SK-N-SH (cell line): ENCODE measurements around the gene ARHGAP20.

ENCODE experiments used
- ELF1 ChIP-seq: IDR thresholded peaks from 2 replicates; pipeline ENCODE4 v1.4.0; 2012
- EP300 ChIP-seq, 2 experiments: IDR thresholded peaks; 2 replicates each; pipeline versions ENCODE4 v1.4.0 to v1.6.1; 2012; ENCODE audit warnings: borderline replicate concordance in 1 of 2, low read depth in 1 of 2, low read length in 1 of 2
- EZH2phosphoT487 ChIP-seq: fragments of 200-600 bp; sonication (generic); IDR thresholded peaks from 2 replicates; pipeline ENCODE4 v1.6.1; 2017; ENCODE audit warnings: low read depth, mixed run types, mild to moderate bottlenecking, antibody characterized with exemption, moderate library complexity, borderline replicate concordance
- GABPA ChIP-seq: IDR thresholded peaks from 2 replicates; pipeline ENCODE4 v1.4.0; 2012; ENCODE audit warnings: low read depth, mild to moderate bottlenecking
- JUND ChIP-seq: IDR thresholded peaks from 2 replicates; pipeline ENCODE4 v1.4.0; 2012
- NRF1 ChIP-seq: IDR thresholded peaks from 2 replicates; pipeline ENCODE4 v1.6.1; 2012; ENCODE audit warnings: low read depth, mild to moderate bottlenecking, low read length
- POLR2AphosphoS5 ChIP-seq: IDR thresholded peaks from 2 replicates; pipeline ENCODE4 v1.6.1; 2012; ENCODE audit warnings: low read depth, low read length
- REST ChIP-seq: IDR thresholded peaks from 2 replicates; pipeline ENCODE4 v1.6.1; 2012; ENCODE audit warnings: mild to moderate bottlenecking, low read depth, low read length, moderate library complexity
- USF2 ChIP-seq: fragments of 150-350 bp; IDR thresholded peaks from 2 replicates; pipeline ENCODE4 v1.6.1; 2017; ENCODE audit warnings: antibody characterized with exemption, low read length, low read depth, borderline replicate concordance
- TF ChIP-seq, protein P1 (sequence below): fragments of 200-600 bp; sonication (generic); IDR thresholded peaks from 2 replicates; pipeline ENCODE4 v1.6.1; 2017; ENCODE audit warnings: antibody characterized with exemption, mild to moderate bottlenecking, moderate library complexity

- TF ChIP-seq, protein P1, sequence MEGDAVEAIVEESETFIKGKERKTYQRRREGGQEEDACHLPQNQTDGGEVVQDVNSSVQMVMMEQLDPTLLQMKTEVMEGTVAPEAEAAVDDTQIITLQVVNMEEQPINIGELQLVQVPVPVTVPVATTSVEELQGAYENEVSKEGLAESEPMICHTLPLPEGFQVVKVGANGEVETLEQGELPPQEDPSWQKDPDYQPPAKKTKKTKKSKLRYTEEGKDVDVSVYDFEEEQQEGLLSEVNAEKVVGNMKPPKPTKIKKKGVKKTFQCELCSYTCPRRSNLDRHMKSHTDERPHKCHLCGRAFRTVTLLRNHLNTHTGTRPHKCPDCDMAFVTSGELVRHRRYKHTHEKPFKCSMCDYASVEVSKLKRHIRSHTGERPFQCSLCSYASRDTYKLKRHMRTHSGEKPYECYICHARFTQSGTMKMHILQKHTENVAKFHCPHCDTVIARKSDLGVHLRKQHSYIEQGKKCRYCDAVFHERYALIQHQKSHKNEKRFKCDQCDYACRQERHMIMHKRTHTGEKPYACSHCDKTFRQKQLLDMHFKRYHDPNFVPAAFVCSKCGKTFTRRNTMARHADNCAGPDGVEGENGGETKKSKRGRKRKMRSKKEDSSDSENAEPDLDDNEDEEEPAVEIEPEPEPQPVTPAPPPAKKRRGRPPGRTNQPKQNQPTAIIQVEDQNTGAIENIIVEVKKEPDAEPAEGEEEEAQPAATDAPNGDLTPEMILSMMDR, result no peak
- TF ChIP-seq POLR2AphosphoS5 (no peak), EP300 (IDR thresholded peaks at IDR 0.05; ENCODE audit: borderline replicate concordance in 1 of 2, low read depth in 1 of 2, low read length in 1 of 2) (no peak), USF2 (no peak), GABPA (no peak), NRF1 (no peak), ELF1 (no peak), REST (no peak), JUND (no peak), EZH2phosphoT487 (no peak)
Measured at GRCh38 chr11:110712659-110713448, 617 bp upstream of the ARHGAP20 start.
